Measurements from ENCODE around the gene LAMP1. TPM values are rescaled to one million over a fixed set of nuclear protein-coding genes. Genes with fewer than 3 reads are reported as not detected.
"Not testable (repeated sequence)": the region's sequence is repeated elsewhere in the genome, so short reads cannot be mapped to it uniquely, and the experiment has no call there.

LAMP1 gene, protein sequence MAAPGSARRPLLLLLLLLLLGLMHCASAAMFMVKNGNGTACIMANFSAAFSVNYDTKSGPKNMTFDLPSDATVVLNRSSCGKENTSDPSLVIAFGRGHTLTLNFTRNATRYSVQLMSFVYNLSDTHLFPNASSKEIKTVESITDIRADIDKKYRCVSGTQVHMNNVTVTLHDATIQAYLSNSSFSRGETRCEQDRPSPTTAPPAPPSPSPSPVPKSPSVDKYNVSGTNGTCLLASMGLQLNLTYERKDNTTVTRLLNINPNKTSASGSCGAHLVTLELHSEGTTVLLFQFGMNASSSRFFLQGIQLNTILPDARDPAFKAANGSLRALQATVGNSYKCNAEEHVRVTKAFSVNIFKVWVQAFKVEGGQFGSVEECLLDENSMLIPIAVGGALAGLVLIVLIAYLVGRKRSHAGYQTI
- total RNA-seq = 174 and 270 TPM in 2 replicates

DNA sequence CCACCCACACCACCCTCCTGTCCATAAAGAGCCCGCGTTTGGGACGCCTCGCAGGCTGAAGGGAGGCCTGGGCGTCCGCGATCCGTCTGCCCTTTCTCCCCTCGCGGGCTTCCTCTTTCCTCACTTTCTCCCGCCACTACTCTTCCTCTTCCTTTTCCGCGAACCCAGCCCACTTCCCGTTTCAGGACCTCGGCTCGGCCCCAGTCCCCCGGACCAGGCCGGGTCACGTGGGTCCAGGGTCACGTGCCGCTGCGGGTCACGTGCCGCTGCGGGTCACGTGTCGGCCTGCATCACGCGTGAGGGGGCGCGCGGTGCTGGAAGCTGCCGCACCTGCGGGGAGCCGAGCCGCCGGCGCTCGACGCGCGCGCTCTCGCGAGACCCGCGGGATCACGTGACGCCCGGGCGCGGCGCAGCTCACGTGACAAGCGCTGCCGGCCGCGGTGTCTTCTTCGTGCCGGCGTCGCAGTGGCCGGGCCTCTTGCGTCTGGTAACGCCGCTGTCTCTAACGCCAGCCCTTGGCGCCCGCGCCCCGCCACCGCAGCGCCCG is at the start of gene LAMP1:
Gene LAMP1, plus strand, starts transcription at position 417 of the 547 bp plus-strand sequence. CDS start 196 bp downstream, outside the sequence.
- DNase-seq (ENCODE audit: low read depth in 2 of 2) = peak; percentile 92 to 98

DNA sequence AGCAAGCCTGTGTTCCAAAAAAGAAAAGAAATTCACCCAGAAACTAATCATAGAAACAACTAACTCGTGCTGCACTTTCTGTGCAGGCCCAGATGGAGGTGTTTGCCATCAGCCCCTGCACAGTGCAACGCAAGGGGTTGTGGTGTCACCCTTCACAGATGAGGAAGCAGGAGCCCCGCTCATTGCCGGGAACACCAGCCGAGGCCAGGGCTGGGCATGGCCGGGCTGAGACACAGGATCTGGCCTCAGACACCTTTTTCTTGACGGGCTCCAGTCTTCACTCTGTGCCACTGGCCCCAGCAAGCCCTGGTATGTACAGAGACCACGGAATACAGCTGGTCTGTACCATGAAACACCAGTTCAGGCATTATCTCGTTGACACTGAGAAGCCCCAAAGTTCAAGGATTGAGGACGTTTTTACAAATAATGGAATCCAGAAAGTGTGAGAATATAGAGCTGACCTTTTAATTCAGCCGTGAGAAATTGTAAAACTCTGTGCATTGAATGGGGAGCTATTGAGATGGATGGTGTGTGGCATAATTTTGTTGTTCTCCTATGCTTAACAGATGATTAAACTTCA is 44.4 kb upstream of the LAMP1 start:
- DNase-seq (ENCODE audit: low read depth in 2 of 2) = no peak

DNA sequence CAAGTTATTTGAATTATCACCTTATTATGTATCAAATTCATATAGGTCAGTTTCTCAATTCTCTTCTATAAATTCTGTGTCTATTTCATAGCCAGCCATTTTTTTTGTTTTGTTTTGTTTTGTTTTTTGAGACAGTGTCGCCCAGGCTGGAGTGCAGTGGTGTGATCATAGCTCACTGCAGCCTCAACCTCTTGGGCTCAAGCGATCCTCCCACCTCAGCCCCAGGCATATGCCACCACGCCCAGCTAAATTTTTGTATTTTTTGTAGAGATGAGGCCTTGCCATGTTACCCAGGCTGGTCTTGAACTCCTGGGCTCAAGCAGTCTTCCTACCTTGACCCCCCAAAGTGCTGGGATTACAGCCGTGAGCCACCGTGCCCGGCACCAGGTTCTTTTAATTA is 39.1 kb upstream of the LAMP1 start:
- not testable (repeated sequence) for DNase-seq (ENCODE audit: low read depth in 2 of 2)

DNA sequence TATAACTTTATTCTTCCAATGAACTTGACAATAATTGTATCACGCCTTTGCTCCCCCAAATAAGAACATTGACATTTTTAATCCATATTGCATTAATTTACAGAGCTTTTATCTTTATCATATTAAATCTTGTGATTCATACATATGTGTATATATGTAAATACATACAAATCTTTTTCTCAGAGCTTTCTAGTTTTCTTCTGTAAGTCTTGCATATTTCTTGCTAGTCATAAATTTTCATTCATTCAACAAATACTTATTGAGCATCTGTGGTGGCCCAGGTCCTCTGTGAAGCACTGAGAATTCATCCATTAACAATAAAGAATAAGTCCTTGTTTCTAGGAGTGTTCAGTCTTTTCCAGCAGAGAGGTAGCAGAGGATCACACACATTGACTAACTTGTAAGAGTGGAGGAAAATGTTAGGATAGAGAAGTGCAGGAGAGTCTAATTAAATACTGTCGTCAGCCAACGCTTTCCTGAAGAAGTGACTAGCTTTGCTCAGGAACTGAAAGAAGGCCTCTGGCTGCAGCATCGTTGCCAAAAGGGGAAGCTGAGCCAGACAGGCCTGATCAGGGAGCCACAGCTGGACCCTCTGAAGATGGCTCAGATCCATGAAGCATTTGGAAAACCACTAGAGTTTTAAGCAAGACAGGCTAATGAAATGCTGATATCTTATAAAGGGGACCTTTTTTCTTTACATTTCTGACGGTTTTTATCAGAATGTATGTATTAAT is 38.6 kb upstream of the LAMP1 start:
- DNase-seq (ENCODE audit: low read depth in 2 of 2) = no peak

DNA sequence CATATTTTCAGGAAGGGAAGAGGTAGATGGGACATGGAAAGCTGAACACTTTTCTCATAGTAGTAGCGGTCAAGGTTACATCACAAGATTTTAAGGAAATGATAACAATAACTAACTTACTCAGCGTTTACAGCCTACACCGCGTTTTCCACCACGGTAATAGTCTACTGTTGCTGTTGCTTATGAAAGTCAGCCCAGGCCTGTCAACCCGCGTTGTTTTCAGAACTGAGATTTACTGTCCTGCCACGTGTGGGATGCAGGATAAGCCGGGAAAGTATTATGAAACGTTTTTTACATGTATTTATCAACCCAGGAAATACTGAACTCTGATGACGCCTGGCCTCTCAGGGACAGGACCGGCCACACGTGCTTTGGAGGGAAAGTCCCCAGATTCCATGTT is 36.0 kb upstream of the LAMP1 start:
- no peak for DNase-seq (ENCODE audit: low read depth in 2 of 2)

DNA sequence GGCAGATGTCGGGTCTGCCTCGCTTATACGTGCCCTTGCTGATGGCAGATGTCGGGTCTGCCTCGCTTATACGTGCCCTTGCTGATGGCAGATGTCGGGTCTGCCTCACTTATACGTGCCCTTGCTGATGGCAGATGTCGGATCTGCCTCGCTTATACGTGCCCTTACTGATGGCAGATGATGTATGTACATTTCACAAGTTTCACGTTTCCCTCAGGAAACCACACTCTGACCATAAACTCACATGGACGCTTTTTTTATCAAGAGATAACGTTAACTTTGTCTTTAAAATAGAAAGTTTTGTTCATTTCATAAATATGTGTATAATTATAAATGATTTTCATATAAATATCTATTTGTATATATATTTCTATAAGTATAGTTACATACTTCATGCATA is 34.0 kb upstream of the LAMP1 start:
- not testable (repeated sequence) for DNase-seq (ENCODE audit: low read depth in 2 of 2)

DNA sequence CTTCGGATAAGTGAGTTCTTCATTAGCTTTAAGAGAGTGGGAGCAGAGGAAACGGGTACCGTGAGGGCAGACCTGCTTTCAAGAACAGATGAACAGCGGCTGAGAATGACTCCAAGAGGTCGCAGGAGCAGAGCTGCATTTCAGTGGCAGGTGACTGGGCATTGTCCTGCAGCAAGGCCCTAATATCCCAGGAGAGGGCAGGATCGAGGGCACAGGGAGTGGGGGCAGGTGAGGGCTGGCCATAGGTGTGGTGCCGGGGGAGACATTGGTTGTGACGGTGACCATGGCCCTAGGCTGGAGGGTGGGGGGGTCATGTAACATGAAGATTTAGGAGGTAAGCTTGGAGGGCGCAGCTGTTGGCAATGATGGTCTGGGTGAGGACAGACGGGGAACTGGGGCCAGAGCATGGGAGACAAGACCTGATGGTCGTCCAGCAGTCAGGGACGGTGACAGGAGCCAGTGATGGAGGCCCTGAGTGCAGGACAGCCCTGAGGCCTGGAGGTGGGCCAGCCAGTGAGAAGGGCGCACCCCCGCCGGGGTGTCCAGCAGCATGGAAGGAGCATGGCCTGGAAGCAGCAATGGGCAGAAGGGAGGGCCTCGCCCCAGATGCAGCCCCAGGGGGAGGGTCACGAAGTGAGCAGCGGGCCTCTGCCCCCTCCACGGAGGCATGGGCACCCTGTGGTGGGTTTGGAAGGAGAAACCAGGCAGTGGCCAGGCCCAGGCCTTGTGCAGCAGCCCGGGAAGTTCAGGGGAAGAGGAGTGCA is 29.2 kb upstream of the LAMP1 start:
- DNase-seq (ENCODE audit: low read depth in 2 of 2) = no peak

DNA sequence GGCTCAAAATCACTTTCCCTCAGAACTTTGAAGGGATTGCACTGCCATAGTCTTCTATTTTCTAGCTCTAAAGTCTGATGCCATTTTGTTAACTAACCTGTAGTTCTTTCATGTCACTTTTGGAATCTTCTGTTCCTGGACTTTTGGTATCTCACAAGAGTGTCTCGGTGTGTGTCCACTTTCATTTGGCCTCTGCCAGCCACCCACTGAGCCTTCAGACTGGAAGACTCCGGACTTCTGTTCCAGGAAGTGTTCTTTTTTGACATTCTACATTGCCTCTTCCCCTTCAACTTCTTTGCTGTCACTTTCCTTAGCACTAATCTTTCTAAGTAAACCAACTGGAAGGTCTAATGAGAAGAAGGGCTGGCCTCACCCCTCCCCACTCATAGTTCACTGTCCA is 25.0 kb upstream of the LAMP1 start:
- no peak for DNase-seq (ENCODE audit: low read depth in 2 of 2)

DNA sequence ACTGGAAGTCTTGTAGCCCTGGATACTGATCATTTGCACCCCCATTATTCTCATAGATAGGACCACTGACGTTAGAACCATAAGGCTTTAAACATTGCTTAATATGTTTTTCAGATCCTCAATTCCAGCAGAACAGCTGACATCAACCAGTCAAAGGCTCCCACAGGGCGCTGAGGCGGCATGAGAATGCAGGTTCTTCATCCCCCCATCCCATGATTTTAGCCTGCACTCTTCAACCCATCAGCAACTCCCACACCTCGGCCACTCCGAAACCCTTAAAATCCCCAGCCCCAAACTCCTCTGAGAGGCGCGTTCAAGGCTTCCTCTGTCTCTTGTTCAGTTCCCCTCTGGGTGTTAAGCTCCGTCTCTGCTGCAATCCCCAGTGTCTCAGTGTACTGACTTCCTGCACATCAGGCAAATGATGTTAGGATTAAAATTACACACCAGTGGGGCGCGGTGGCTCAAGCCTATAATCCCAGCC is 24.3 kb upstream of the LAMP1 start:
- no peak for DNase-seq (ENCODE audit: low read depth in 2 of 2)

DNA sequence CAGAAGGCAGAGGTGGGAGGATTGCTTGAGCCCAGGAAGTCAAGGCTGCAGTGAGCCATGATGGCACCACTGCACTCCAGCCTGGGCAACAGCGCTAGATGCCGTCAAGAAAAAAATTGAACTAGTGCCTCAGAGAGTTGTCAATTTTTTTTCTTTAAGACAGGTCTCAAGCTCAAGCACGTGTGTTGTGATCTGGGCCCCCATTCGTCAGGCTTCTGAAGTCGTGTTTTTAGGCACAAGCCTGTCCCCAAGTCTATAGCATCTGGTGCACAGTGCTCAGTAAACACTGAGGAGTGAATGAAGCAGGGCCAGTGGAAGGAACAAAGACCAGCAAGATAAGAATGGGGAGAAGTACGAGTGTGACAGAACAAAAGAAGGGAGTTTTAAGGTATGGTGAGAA is 23.7 kb upstream of the LAMP1 start:
- no peak for DNase-seq (ENCODE audit: low read depth in 2 of 2)

DNA sequence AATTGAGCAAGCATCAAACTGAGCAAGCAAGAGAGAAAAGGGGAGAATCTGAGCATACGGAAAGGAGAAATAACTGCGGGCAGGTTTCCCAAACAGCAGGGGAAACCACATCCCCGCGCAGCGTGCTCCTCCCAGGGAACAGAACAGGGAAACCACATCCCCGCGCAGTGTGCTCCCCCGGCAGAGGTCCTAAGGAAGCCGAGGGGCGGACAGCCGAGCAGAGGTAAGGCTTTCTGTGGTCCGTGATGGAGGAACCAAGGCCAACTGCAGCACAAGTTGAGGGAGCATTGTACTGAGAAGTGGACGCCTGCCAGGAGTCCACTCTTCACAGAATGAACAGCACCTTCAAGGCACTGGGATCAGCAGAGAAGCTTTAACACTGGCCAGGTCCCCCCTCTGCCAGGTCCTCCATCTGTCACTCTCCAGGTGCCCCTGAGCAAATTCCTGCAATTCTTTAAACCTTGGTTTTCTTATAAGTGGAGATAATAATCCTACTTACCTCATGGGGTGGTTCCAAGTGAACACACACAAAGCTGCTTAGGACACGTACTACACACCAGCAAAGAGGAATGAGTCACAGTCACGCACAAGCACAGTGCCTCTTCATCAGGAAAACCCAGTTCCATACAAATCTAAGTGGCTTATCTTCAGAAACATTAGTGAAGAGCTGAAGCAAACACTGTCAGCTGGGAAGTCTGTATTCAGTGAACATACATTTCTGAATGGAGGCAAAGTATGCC is 23.0 kb upstream of the LAMP1 start:
- DNase-seq (ENCODE audit: low read depth in 2 of 2) = peak in 1 of 2 donors; percentile 25

DNA sequence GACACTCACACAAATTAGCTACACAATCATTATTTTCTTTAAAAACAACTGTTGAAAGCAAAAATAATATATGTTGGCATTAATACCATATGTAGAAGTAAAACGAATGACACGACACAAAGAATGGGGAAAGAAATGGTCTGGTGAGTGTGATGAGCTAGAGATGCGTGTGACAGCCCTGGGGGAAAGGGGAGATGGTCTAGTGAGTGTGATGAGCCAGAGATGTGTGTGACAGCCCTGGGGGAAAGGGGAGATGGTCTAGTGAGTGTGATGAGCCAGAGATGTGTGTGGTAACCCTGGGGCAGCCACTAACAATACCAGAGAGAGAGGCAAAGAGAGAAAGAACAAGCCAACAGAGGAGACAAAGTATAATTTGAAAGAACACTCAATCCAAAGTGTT is 22.3 kb upstream of the LAMP1 start:
- DNase-seq (ENCODE audit: low read depth in 2 of 2) = no peak

DNA sequence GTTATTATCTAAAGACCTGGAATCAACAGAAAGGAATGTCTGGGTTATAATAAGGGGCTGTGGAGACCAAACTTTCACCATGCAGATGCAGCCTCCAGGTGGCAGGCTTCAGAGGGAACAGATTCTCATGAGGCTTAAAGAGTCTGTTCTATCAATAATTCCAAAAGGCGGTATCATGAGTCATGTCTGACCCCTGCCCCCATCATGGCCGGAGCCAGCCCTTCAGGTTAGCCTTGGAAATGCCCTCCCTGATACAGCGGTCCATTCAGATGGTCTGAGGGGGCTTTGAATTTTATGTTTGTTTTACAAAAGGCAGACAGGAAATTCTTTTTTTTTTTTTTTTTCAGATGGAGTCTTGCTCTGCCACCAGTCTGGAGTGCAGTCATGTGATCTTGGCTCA is 21.7 kb upstream of the LAMP1 start:
- peak; percentile 55 to 68 for DNase-seq (ENCODE audit: low read depth in 2 of 2)

DNA sequence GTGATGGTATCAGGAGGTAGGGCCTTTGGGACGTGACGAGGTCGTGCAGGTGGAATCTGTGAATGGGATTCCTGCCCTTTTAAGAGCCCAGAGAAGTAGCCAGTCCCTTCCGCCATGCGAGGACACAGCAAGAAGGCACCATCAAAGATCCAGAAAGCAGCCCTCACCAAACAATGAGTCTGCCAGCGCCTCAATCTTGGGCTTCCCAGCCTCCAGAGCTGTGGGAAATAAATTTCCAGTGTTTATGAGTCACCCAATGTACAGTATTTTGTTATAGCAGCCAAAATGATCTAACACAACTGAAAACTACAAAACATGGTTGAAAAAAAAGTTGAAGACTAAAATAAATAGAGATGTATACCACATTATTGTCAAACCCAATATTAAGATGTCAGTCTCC is 16.9 kb upstream of the LAMP1 start:
- DNase-seq (ENCODE audit: low read depth in 2 of 2) = no peak

DNA sequence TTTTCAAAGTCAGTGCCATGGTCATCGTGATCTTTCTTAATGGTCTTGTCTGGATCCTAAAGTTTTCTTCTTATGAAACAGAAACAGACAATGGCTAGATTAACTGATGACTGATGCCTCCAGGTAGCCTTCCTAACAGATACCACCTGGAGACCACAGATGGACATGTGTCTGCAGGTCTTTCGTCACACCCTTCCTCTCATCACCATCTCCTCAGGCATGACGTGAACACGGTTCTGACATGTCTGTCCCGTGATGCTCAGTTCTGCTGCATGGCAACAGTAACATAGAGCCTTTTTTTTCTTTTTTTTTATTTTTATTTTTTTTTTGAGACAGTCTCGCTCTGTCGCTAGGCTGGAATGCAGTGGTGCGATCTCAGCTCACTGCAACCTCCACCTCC is 13.1 kb upstream of the LAMP1 start:
- no peak for DNase-seq (ENCODE audit: low read depth in 2 of 2)

DNA sequence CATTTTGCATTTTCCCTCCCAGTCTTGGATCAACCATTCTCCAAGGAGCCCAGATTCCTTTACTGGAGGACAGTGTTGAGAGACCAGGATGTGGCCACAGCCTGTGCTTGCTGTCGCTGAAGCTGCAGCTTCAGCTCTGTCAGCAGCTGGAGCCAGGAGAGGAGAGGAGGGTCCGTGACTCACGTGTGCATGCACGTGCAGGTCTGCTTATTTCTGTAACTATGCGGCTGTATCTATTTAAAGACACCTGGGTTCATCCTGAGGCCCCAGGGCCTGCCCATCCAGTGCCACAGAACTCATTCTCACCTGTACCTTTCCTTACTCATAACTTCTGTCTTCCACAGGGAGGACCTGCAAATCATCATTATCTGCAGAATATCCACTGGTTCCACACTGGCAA is 8.2 kb upstream of the LAMP1 start:
- no peak for DNase-seq (ENCODE audit: low read depth in 2 of 2)

DNA sequence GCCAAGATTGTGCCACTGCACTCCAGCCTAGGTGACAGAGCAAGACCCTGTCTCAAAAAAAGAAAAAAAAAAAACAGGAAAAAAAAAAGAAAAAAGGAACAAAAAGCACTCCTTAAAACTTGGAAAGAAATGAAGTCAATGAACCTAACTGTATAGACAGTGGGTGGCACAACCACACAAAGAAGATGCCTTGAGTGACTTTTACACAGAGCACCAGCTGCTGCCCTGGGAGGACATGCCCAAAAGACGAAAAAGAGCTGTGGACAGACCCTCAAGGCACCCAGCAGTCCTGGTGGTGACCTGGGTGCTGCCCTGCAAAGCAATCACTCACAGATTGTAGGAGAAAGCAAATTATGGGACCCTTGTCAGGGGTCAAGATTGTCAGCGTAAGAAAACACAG is 5.9 kb upstream of the LAMP1 start:
- DNase-seq (ENCODE audit: low read depth in 2 of 2) = no peak

DNA sequence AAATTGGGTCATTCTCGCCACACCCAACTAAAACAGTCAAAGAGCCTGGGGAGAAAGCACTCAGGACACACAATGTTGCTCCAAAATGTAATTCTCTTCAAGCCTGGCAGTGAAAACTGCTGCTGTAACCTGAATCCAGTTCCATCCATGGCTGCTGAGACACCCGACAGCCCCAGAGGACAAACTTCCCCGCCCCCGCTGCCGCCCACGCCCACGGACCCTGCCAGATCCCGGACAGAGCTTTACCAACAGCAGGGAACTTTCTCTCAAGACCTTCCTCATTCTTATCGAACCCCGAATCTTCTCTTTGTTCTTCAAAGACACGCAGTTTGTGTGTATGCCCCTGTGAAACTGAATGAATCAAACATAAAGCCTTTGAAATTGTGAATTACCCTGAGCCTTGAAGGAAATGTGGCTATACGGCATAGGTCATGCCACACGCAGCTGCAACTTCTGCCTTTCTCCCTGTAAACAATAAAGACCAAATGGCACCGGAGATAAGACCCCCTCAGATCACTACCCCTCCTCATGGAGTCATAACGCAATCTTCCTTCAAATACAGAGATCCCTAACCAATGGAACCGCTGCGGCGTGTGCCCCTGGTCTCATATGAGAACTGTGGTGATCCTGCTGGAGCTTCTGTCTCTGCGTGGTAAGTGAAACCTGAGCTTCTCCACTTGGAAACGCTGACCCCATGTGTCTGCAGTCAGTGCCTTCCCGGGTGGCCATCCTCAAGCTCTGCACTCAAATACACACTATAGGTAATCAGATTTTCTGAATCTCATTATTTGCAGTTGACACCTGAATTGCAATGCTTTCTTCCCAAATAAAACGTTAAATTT is 4.8 kb upstream of the LAMP1 start:
- DNase-seq (ENCODE audit: low read depth in 2 of 2) = peak in 1 of 2 donors; percentile 8

DNA sequence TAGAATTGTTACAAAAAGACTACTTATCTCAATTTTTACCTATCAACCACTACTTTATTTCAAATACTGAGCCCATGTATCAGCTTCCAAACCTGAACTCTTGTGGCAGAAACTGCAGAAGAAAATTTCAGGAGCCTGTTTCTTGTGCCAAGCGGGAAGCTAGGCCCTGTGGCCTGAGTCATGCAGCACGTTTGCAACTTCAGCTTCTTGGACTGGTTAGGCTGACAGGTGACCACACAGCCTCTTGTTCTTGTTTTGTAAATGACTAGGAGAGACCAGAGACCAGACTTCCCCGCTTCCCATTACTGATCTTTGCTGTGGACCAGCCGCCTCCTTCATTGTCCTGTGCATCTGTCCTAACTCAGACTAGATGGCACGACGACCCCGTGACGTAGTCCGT is 3.4 kb upstream of the LAMP1 start:
- no peak for DNase-seq (ENCODE audit: low read depth in 2 of 2)

DNA sequence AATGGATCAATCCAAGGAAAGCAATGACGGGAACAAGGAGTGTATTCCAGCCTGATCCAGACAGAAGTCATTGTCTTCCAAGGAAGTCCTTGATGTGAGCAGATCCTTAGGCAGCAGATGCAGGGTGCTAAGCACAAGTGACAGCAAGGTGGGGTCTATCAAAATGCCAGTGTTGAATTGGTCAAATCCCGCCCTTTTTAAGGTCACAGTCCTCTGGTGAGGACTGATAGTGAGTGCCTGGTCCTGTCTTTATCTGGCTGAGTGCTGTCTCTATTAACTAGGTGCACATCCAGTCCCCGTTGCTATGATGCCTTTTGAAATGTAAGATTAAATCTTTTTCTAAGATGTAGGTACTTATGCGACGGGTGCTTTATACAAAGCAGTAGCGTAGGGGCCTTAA is 1.3 kb upstream of the LAMP1 start:
- no peak for DNase-seq (ENCODE audit: low read depth in 2 of 2)

Measured in dermis microvascular lymphatic vessel endothelial cell (primary cell).